ENCODE results near the gene IPPK.

GRCh38 chr9:92709240-92709639, 39.3 kb upstream of the IPPK start:
- no peak for TF ChIP-seq CTCF (IDR thresholded peaks at IDR 0.05; ENCODE audit: low read depth, low read length, poor library complexity, severe bottlenecking)
- no peak for TF ChIP-seq EZH2phosphoT487 (IDR thresholded peaks at IDR 0.05; ENCODE audit: borderline replicate concordance, low read length)

Measured in DOHH2 (cell line).